K562 (cell line): ENCODE data around the gene CCR5AS.

Experiments used
- ATAC-seq: fragments of 200-7000 bp; cut with Tn5 transposase; 3 replicates; pipeline ENCODE4 v1.9.1; 2020; ENCODE audit warnings: moderate library complexity
- BruUV-seq: library from RNA; stranded (reverse); fragments of 400-500 nt; replicated peaks from 2 replicates; lab custom pipeline; 2021; lab: Mats Ljungman, UMichigan
- CTCF ChIA-PET: fragments of 300-600 bp; formaldehyde crosslinking; extraction: SDS; loops from one replicate; lab custom pipeline; 2021; ENCODE audit warnings: low intra/inter-chr PET ratio; lab: Yijun Ruan, JAX
- POLR2A ChIA-PET: fragments of 300-600, 350-650 bp; sonication (Branson Sonifier 250); formaldehyde crosslinking; extraction: SDS; loops from one replicate; lab custom pipeline; 2021; ENCODE audit warnings: antibody characterized with exemption, inconsistent platforms; lab: Yijun Ruan, JAX
- DNase-seq, 4 experiments: peaks; one replicate each; pipeline versions ENCODE4 v3.0.0 to v3.0.0-alpha.2; 2011 to 2018; ENCODE audit warnings: low spot score in 3 of 4, mixed read lengths in 3 of 4; ENCODE audit errors: extremely low read depth in 1 of 4
- FAIRE-seq: peaks from 2 replicates; lab custom pipeline; 2011; peaks lifted over from hg19 to GRCh38; lab: Jason Lieb, UNC
- H2AFZ ChIP-seq: 2 replicates; pipeline ENCODE4 v1.6.0; 2011; ENCODE audit warnings: low read depth, low read length, control low read depth, inconsistent platforms
- H3K27ac ChIP-seq: fragments of 200-600 bp; 3 replicates; pipeline ENCODE4 v1.8.0; 2011; ENCODE audit warnings: low read depth, mild to moderate bottlenecking, control low read depth, inconsistent platforms, low read length, moderate library complexity, mixed read lengths; ENCODE audit errors: extremely low read depth
- H3K27me3 ChIP-seq, 2 experiments: fragments of 300-600 bp in 1 of 2; 2 replicates in 1 of 2; 3 replicates in 1 of 2; pipeline versions ENCODE4 v1.6.0 to v1.8.0; 2011; ENCODE audit warnings: inconsistent platforms in 2 of 2, low read length in 2 of 2, mild to moderate bottlenecking in 1 of 2, mixed read lengths in 1 of 2, moderate library complexity in 1 of 2; ENCODE audit not compliant: control insufficient read depth in 2 of 2, insufficient read depth in 2 of 2
- H3K36me3 ChIP-seq: fragments of 300-600 bp; 3 replicates; pipeline ENCODE4 v1.8.0; 2011; ENCODE audit warnings: mild to moderate bottlenecking, low read length, inconsistent platforms; ENCODE audit not compliant: control insufficient read depth, insufficient read depth
- H3K4me1 ChIP-seq, 2 experiments: fragments of 200-600 bp in 1 of 2; replicated peaks in 1 of 2; 2 replicates in 1 of 2; 3 replicates in 1 of 2; pipeline versions ENCODE4 v1.5.1 to v1.8.0; 2011; ENCODE audit warnings: inconsistent platforms in 2 of 2, low read length in 2 of 2, mild to moderate bottlenecking in 1 of 2, mixed read lengths in 1 of 2, moderate library complexity in 1 of 2; ENCODE audit not compliant: control insufficient read depth in 2 of 2, insufficient read depth in 2 of 2
- H3K4me2 ChIP-seq: 2 replicates; pipeline ENCODE4 v1.6.1; 2011; ENCODE audit warnings: low read length, control low read depth, inconsistent platforms, mixed read lengths; ENCODE audit not compliant: insufficient read depth
- H3K4me3 ChIP-seq: fragments of 200-600 bp; sonication (generic), shearing (Covaris generic); 2 replicates; pipeline ENCODE4 v1.5.1; 2016; ENCODE audit warnings: control low read depth, inconsistent platforms
- H3K79me2 ChIP-seq: fragments of 200-600 bp; 3 replicates; pipeline ENCODE4 v1.8.0; 2011; ENCODE audit warnings: low read length, inconsistent platforms; ENCODE audit not compliant: control insufficient read depth, insufficient read depth
- H3K9ac ChIP-seq, 2 experiments: 2 replicates each; pipeline versions ENCODE4 v1.6.0 to v1.6.1; 2011; ENCODE audit warnings: low read depth in 2 of 2, low read length in 2 of 2, control low read depth in 1 of 2, inconsistent platforms in 1 of 2, mild to moderate bottlenecking in 1 of 2, mixed read lengths in 1 of 2; ENCODE audit not compliant: insufficient read depth in 1 of 2
- H3K9me1 ChIP-seq: one replicate; pipeline ENCODE4 v1.6.0; 2011; ENCODE audit warnings: inconsistent platforms, mild to moderate bottlenecking, low read length, moderate library complexity; ENCODE audit not compliant: control insufficient read depth, insufficient read depth
- H3K9me3 ChIP-seq: replicated peaks from 2 replicates; pipeline ENCODE4 v1.5.1; 2011; ENCODE audit warnings: low read depth, low read length, inconsistent platforms; ENCODE audit not compliant: control insufficient read depth, insufficient read depth
- H4K20me1 ChIP-seq: replicated peaks from 2 replicates; pipeline ENCODE4 v1.6.1; 2011; ENCODE audit warnings: low read length, inconsistent platforms, mixed read lengths; ENCODE audit not compliant: control insufficient read depth, insufficient read depth
- CHD1 ChIP-seq: fragments of 200-600 bp; sonication (generic); IDR thresholded peaks from one replicate; pipeline ENCODE4 v1.6.1; 2012; ENCODE audit warnings: mild to moderate bottlenecking, moderate library complexity, low read length, inconsistent platforms
- FOSL1 ChIP-seq: fragments of 200-800 bp; sonication (Bioruptor generic); conservative IDR thresholded peaks from 2 replicates; pipeline ENCODE4 v1.6.1; 2016; ENCODE audit warnings: missing genetic modification characterization, missing compliant biosample characterization
- KDM2B ChIP-seq: fragments of 250-450 bp; sonication (Bioruptor Pico); IDR thresholded peaks from 2 replicates; pipeline ENCODE4 v1.8.0; 2021; ENCODE audit warnings: mild to moderate bottlenecking, moderate library complexity
- REST ChIP-seq, 2 experiments: fragments of 450-650 bp; formaldehyde crosslinking in 1 of 2; IDR thresholded peaks; 2 replicates each; pipeline versions ENCODE4 v1.4.0 to v1.6.1; 2014 to 2020; ENCODE audit warnings: mild to moderate bottlenecking in 2 of 2, borderline replicate concordance in 1 of 2, low read depth in 1 of 2
- ZNF79 ChIP-seq: fragments of 250-450 bp; sonication (Bioruptor Pico); IDR thresholded peaks from 2 replicates; pipeline ENCODE4 v1.4.0; 2020; ENCODE audit warnings: low read depth, mild to moderate bottlenecking, moderate library complexity
- ZSCAN32 ChIP-seq: fragments of 450-650 bp; formaldehyde crosslinking; IDR thresholded peaks from 2 replicates; pipeline ENCODE4 v1.4.0; 2020; ENCODE audit warnings: mild to moderate bottlenecking, moderate library complexity
- WGBS: fragments of 100-300 bp; shearing (Covaris generic); methylation state at CpG from one replicate; pipeline ENCODE4 v1.1.6; 2016; ENCODE audit warnings: low coverage, mixed read lengths; ENCODE audit not compliant: insufficient coverage; ENCODE audit errors: missing lambda C conversion rate; 5-methylcytosine and 5-hydroxymethylcytosine counted together
- in situ Hi-C: fragments of 300-500 bp; cut with MboI; formaldehyde crosslinking; loops from 4 replicates; pipeline ENCODE4 v1.15.0; 2018; ENCODE audit warnings: inconsistent platforms, mixed read lengths
- intact Hi-C: fragments of 100-400 bp; cut with micrococcal nuclease; formaldehyde crosslinking; loops from 2 replicates; pipeline ENCODE4 v1.14.2; 2022
- TF ChIP-seq, protein P1 (sequence below): sonication (generic); formaldehyde crosslinking; IDR thresholded peaks from 2 replicates; pipeline ENCODE4 v1.8.1; 2023; ENCODE audit warnings: missing genetic modification reagents, mild to moderate bottlenecking, borderline replicate concordance
- TF ChIP-seq, protein P2 (sequence below), 2 experiments: fragments of 450-650 bp in 1 of 2; sonication (generic) in 1 of 2; formaldehyde crosslinking; conservative IDR thresholded peaks; 2 replicates each; pipeline versions ENCODE4 v1.4.0 to v1.8.1; 2020 to 2022; ENCODE audit warnings: mild to moderate bottlenecking in 1 of 2, missing genetic modification reagents in 1 of 2

Gene CCR5AS

DNA sequence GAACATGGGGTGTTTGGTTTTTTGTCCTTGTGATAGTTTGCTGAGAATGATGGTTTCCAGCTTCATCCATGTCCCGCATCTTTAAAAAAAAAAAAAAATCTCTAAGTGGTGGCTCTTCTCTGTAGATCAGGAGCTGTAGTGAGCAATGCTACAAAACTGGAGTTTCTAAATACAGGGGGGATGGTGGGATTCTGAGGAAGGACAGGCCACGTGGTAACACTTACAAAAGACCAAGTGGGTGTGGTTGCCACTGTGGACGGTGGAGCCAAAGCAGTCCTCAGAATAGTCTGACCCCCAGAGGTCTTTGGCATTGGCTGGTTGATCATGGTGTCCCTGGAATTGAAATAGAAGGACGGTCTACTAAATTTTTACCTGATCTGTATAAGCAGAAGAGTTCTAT is 7.9 kb upstream of the CCR5AS start:
- Histone ChIP-seq H3K4me2 (no peak overlapping the region), H3K36me3 (no peaks in the 10 kb centered on the region), H3K27ac (no peak overlapping the region), H3K79me2 (no peaks in the 10 kb centered on the region), H3K4me3 (no peak overlapping the region), H3K9me3 (no peaks in the 10 kb centered on the region; the same call in 1 of the 2 replicates), H3K9me1 (no peaks in the 10 kb centered on the region), H2AFZ (no peak overlapping the region), H3K9ac (no peak overlapping the region), H3K27me3 (no peaks in the 10 kb centered on the region), H4K20me1 (no peaks in the 10 kb centered on the region), H3K4me1 (peaks cover 9 to 20% of the 10 kb centered on the region in 2 experiments)
- BruUV-seq, result no TSS peak
- intact Hi-C loops (no loop called here), in situ Hi-C loops (loop anchor here (25.0 kb wide), 1 partner anchor 1377 kb away; the partner anchor contains the start of gene CLEC3B)
- DNase-seq, result no peak
- no peak for FAIRE-seq
- 44% methylated on average over 4 of the region's 4 CpGs for WGBS
- ChIA-PET POLR2A (interaction anchor here (0.7 kb wide), 1 partner anchor 50 kb away, joined by 4 read pairs; the partner anchor contains the start of gene LTF), CTCF (no interaction called here)
- ATAC-seq, result no peak
- TF ChIP-seq ZNF79, result no peak
- no peak for TF ChIP-seq KDM2B
- TF ChIP-seq, protein P1, sequence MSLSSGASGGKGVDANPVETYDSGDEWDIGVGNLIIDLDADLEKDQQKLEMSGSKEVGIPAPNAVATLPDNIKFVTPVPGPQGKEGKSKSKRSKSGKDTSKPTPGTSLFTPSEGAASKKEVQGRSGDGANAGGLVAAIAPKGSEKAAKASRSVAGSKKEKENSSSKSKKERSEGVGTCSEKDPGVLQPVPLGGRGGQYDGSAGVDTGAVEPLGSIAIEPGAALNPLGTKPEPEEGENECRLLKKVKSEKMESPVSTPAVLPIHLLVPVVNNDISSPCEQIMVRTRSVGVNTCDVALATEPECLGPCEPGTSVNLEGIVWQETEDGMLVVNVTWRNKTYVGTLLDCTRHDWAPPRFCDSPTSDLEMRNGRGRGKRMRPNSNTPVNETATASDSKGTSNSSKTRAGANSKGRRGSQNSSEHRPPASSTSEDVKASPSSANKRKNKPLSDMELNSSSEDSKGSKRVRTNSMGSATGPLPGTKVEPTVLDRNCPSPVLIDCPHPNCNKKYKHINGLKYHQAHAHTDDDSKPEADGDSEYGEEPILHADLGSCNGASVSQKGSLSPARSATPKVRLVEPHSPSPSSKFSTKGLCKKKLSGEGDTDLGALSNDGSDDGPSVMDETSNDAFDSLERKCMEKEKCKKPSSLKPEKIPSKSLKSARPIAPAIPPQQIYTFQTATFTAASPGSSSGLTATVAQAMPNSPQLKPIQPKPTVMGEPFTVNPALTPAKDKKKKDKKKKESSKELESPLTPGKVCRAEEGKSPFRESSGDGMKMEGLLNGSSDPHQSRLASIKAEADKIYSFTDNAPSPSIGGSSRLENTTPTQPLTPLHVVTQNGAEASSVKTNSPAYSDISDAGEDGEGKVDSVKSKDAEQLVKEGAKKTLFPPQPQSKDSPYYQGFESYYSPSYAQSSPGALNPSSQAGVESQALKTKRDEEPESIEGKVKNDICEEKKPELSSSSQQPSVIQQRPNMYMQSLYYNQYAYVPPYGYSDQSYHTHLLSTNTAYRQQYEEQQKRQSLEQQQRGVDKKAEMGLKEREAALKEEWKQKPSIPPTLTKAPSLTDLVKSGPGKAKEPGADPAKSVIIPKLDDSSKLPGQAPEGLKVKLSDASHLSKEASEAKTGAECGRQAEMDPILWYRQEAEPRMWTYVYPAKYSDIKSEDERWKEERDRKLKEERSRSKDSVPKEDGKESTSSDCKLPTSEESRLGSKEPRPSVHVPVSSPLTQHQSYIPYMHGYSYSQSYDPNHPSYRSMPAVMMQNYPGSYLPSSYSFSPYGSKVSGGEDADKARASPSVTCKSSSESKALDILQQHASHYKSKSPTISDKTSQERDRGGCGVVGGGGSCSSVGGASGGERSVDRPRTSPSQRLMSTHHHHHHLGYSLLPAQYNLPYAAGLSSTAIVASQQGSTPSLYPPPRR (CRISPR knock-in tag), result no peak
- no peak for TF ChIP-seq REST (IDR thresholded peaks at IDR 0.05; ENCODE audit: borderline replicate concordance)
- no peak for TF ChIP-seq REST (CRISPR knock-in tag; IDR thresholded peaks at IDR 0.05; ENCODE audit: low read depth)
- TF ChIP-seq ZSCAN32 (CRISPR knock-in tag), result no peak
- TF ChIP-seq FOSL1 (tag), result no peak
- no peak for TF ChIP-seq CHD1
- TF ChIP-seq, protein P2, sequence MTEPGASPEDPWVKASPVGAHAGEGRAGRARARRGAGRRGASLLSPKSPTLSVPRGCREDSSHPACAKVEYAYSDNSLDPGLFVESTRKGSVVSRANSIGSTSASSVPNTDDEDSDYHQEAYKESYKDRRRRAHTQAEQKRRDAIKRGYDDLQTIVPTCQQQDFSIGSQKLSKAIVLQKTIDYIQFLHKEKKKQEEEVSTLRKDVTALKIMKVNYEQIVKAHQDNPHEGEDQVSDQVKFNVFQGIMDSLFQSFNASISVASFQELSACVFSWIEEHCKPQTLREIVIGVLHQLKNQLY (CRISPR knock-in tag; conservative IDR thresholded peaks at IDR 0.05), result no peak
